B cell (primary cell): ENCODE measurements around the gene CAPZB. TPM values are rescaled to one million over a fixed set of nuclear protein-coding genes. Genes with fewer than 3 reads are reported as not detected.

Experiments
- ATAC-seq: fragments of 200-7000 bp; cut with Tn5 transposase; one replicate; pipeline ENCODE4 v1.10.0; 2021; ENCODE audit warnings: low read depth, mild to moderate bottlenecking, moderate number of reproducible peaks, moderate library complexity
- CTCF ChIA-PET: fragments of 350-600 bp; sonication (Branson Sonifier 250); formaldehyde crosslinking; loops from one replicate; lab custom pipeline; 2021; ENCODE audit warnings: antibody characterized with exemption, inconsistent platforms; lab: Charles Lee
- POLR2A ChIA-PET: fragments of 350-600 bp; sonication (Branson Sonifier 250); formaldehyde crosslinking; loops from one replicate; lab custom pipeline; 2021; ENCODE audit warnings: antibody characterized with exemption; lab: Charles Lee
- DNase-seq: peaks from one replicate; pipeline ENCODE4 v3.0.0; 2013
- H2AFZ ChIP-seq: 2 replicates; pipeline ENCODE4 v1.6.1; 2012; ENCODE audit warnings: mild to moderate bottlenecking, low read depth, low read length; ENCODE audit not compliant: insufficient read depth, poor library complexity, severe bottlenecking
- H3K27ac ChIP-seq, 2 donors: 1 replicate in 1 of 2; 2 replicates in 1 of 2; pipeline ENCODE4 v1.5.1; 2012 to 2013; ENCODE audit warnings: low read length in 2 of 2, mild to moderate bottlenecking in 2 of 2, moderate library complexity in 1 of 2
- H3K27me3 ChIP-seq, 4 experiments: fragments of 200-600 bp in 1 of 4; sonication (generic) in 1 of 4; replicated peaks in 1 of 4; 1 replicate in 2 of 4; 2 replicates in 2 of 4; pipeline versions ENCODE4 v1.6.1 to v1.7.0; 2013 to 2016; ENCODE audit warnings: low read length in 3 of 4, mild to moderate bottlenecking in 2 of 4, mixed read lengths in 1 of 4, moderate library complexity in 1 of 4; ENCODE audit not compliant: insufficient read depth in 4 of 4, control insufficient read depth in 3 of 4; ENCODE audit errors: control extremely low read depth in 1 of 4
- H3K36me3 ChIP-seq, 2 experiments: replicated peaks in 1 of 2; 1 replicate in 1 of 2; 2 replicates in 1 of 2; pipeline versions ENCODE4 v1.6.1 to v1.7.1; 2013; ENCODE audit warnings: low read length in 1 of 2; ENCODE audit not compliant: insufficient read depth in 2 of 2, control insufficient read depth in 1 of 2; ENCODE audit errors: control extremely low read depth in 1 of 2, extremely low read depth in 1 of 2
- H3K4me1 ChIP-seq, 2 donors: fragments of 200-600 bp in 1 of 2; sonication (generic) in 1 of 2; 1 replicate in 1 of 2; 2 replicates in 1 of 2; pipeline versions ENCODE4 v1.5.1 to v1.6.1; 2013 to 2017; ENCODE audit warnings: low read length in 2 of 2; ENCODE audit not compliant: control insufficient read depth in 2 of 2, insufficient read depth in 2 of 2
- H3K4me2 ChIP-seq: replicated peaks from 2 replicates; pipeline ENCODE3; 2012; ENCODE audit warnings: mild to moderate bottlenecking, low read depth, low read length; ENCODE audit not compliant: poor library complexity, severe bottlenecking
- H3K4me3 ChIP-seq, 5 experiments: fragments of 200-600 bp in 1 of 5; sonication (generic) in 1 of 5; 1 replicate in 3 of 5; 2 replicates in 2 of 5; pipeline versions ENCODE4 v1.5.1 to v1.7.0; 2011 to 2016; ENCODE audit warnings: low read length in 4 of 5, mild to moderate bottlenecking in 4 of 5, low read depth in 2 of 5, control low read depth in 1 of 5, moderate library complexity in 1 of 5; ENCODE audit not compliant: insufficient read depth in 1 of 5; ENCODE audit errors: control extremely low read depth in 1 of 5, extremely low read depth in 1 of 5
- H3K79me2 ChIP-seq: fragments of 200-600 bp; sonication (generic); one replicate; pipeline ENCODE4 v1.6.0; 2016; ENCODE audit warnings: low read length; ENCODE audit not compliant: control insufficient read depth, insufficient read depth
- H3K9ac ChIP-seq: fragments of 200-600 bp; sonication (generic); 2 replicates; pipeline ENCODE4 v1.6.1; 2017; ENCODE audit warnings: mild to moderate bottlenecking, low read length, moderate library complexity
- H3K9me3 ChIP-seq, 3 donors: one replicate each; pipeline versions ENCODE4 v1.6.1 to v1.7.1; 2013; ENCODE audit warnings: low read length in 2 of 3; ENCODE audit not compliant: control insufficient read depth in 2 of 3, insufficient read depth in 1 of 3; ENCODE audit errors: control extremely low read depth in 1 of 3
- H4K20me1 ChIP-seq: 2 replicates; pipeline ENCODE4 v1.6.0; 2012; ENCODE audit warnings: mild to moderate bottlenecking, low read length; ENCODE audit not compliant: insufficient read depth, control insufficient read depth, poor library complexity, severe bottlenecking
- H3K27ac Mint-ChIP-seq: one replicate; pipeline ENCODE4 v1.8.0; 2021; ENCODE audit warnings: mixed read lengths
- H3K27me3 Mint-ChIP-seq: one replicate; pipeline ENCODE4 v1.8.0; 2021; ENCODE audit warnings: mixed read lengths
- H3K4me1 Mint-ChIP-seq: one replicate; pipeline ENCODE4 v1.8.0; 2021; ENCODE audit warnings: mixed read lengths
- H3K4me3 Mint-ChIP-seq: one replicate; pipeline ENCODE4 v1.8.0; 2021; ENCODE audit warnings: mixed read lengths
- H3K9me3 Mint-ChIP-seq: one replicate; pipeline ENCODE4 v1.8.0; 2022; ENCODE audit warnings: mixed read lengths; ENCODE audit not compliant: insufficient read depth
- EZH2 ChIP-seq: IDR thresholded peaks from 2 replicates; pipeline ENCODE4 v1.6.1; 2012; ENCODE audit warnings: borderline replicate concordance, low read depth, mild to moderate bottlenecking, moderate library complexity, low read length; ENCODE audit not compliant: insufficient read depth, poor library complexity, severe bottlenecking
- WGBS: methylation state at CpG from one replicate; pipeline ENCODE4 v1.1.5; 2013; ENCODE audit warnings: missing lambda C conversion rate; ENCODE audit not compliant: insufficient coverage; 5-methylcytosine and 5-hydroxymethylcytosine counted together
- intact Hi-C: fragments of 100-400 bp; cut with micrococcal nuclease; formaldehyde crosslinking; loops from one replicate; pipeline ENCODE4 v1.10.0; 2022
- polyA plus RNA-seq: library from polyadenylated mRNA; depleted of rRNA; stranded (reverse); fragments of >200 nt; gene quantifications from 2 replicates; pipeline ENCODE4 v1.2.3, GENCODE V29; 2012
- total RNA-seq, 2 donors: library from RNA; stranded (reverse); fragments of 120-200 nt in 1 of 2; gene quantifications; 1 replicate in 1 of 2; 2 replicates in 1 of 2; pipeline versions ENCODE4 v1.2.3 to v1.2.4, GENCODE V29; 2013 to 2022
- TF ChIP-seq, protein P1 (sequence below): fragments of 200-600 bp; IDR thresholded peaks from one replicate; pipeline ENCODE4 v1.8.0; 2022; ENCODE audit warnings: antibody characterized with exemption, mild to moderate bottlenecking

CAPZB gene
- total and polyA plus RNA-seq, 2 donors (not counting 1 experiment from before 2014, with no cell fraction given), result 126 to 193 TPM

DNA sequence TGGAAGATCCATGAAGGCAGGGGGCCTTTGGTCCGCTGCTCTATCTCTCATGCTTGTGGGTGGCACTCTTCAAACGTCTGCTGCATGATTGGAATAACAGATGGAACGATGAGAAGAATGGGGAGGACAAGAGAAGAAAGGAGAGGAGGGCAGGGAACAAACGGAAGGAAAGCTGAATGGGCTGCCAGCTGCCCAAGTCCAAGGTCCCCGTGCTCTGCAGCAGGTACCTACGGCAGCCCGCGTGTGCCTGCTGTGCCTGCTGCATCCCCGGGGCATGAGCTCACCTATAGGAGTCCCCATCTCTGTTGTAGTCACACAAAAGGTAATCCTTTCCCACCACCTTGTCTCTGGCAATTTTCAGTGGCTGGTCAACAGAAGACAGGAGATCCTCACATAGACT, 100.1 kb downstream of the CAPZB start:
- H3K4me2 ChIP-seq, result no peak overlapping the region
- ATAC-seq, result no peak
- no peak overlapping the region for H3K27ac ChIP-seq
- Mint-ChIP-seq H3K27ac (no peak overlapping the region), H3K4me1 (peaks cover 29% of the 10 kb centered on the region), H3K4me3 (no peak overlapping the region), H3K27me3 (no peaks in the 10 kb centered on the region), H3K9me3 (no peaks in the 10 kb centered on the region)
- ChIA-PET CTCF (interaction anchor here (1.3 kb wide), 1 partner anchor 11 kb away, joined by 3 read pairs; no protein-coding TSS in a partner anchor), POLR2A (no interaction called here)
- H3K9ac ChIP-seq, result no peak overlapping the region
- peaks cover 90% of the 10 kb centered on the region for H3K79me2 ChIP-seq
- intact Hi-C loops, result no loop called here
- H3K27me3 ChIP-seq, result no peaks in the 10 kb centered on the region
- H3K36me3 ChIP-seq, result peaks cover 8 to 47% of the 10 kb centered on the region in 2 experiments
- H3K4me3 ChIP-seq, result no peak overlapping the region
- no peaks in the 10 kb centered on the region for H3K9me3 ChIP-seq
- H2AFZ ChIP-seq, result no peak overlapping the region
- TF ChIP-seq, protein P1, sequence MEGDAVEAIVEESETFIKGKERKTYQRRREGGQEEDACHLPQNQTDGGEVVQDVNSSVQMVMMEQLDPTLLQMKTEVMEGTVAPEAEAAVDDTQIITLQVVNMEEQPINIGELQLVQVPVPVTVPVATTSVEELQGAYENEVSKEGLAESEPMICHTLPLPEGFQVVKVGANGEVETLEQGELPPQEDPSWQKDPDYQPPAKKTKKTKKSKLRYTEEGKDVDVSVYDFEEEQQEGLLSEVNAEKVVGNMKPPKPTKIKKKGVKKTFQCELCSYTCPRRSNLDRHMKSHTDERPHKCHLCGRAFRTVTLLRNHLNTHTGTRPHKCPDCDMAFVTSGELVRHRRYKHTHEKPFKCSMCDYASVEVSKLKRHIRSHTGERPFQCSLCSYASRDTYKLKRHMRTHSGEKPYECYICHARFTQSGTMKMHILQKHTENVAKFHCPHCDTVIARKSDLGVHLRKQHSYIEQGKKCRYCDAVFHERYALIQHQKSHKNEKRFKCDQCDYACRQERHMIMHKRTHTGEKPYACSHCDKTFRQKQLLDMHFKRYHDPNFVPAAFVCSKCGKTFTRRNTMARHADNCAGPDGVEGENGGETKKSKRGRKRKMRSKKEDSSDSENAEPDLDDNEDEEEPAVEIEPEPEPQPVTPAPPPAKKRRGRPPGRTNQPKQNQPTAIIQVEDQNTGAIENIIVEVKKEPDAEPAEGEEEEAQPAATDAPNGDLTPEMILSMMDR, result no peak
- no peak for TF ChIP-seq EZH2
- DNase-seq, result no peak
- peaks cover 7 to 18% of the 10 kb centered on the region in 2 donors for H3K4me1 ChIP-seq
- peaks cover 75% of the 10 kb centered on the region for H4K20me1 ChIP-seq
- 76% methylated on average over 6 of the region's 9 CpGs for WGBS

GRCh38 chr1:19384772-19385187, 100.6 kb downstream of the CAPZB start:
- ATAC-seq (no peak), DNase-seq (no peak)
- H3K4me1 ChIP-seq, result peaks cover 2 to 13% of the 10 kb centered on the region in 2 donors
- POLR2A ChIA-PET, result no interaction called here
- H3K4me3 ChIP-seq, result no peak overlapping the region
- no peaks in the 10 kb centered on the region for H3K27me3 Mint-ChIP-seq
- H3K4me3 Mint-ChIP-seq, result no peak overlapping the region
- no peaks in the 10 kb centered on the region for H3K9me3 ChIP-seq
- peaks cover 71% of the 10 kb centered on the region for H4K20me1 ChIP-seq
- no peak overlapping the region for H3K9ac ChIP-seq
- H3K36me3 ChIP-seq, result peaks cover 12 to 51% of the 10 kb centered on the region in 2 experiments
- no peaks in the 10 kb centered on the region for H3K27me3 ChIP-seq
- CTCF ChIA-PET, result interaction anchor here (1.3 kb wide), 1 partner anchor 10 kb away, joined by 3 read pairs; no protein-coding TSS in a partner anchor
- H3K4me1 Mint-ChIP-seq, result peaks cover 25% of the 10 kb centered on the region
- TF ChIP-seq, protein P1, result no peak
- no peak for TF ChIP-seq EZH2
- no peak overlapping the region for H3K27ac Mint-ChIP-seq
- no peak overlapping the region for H3K27ac ChIP-seq
- intact Hi-C loops, result no loop called here
- no peak overlapping the region for H2AFZ ChIP-seq
- H3K4me2 ChIP-seq, result no peak overlapping the region
- H3K79me2 ChIP-seq, result peaks cover 90% of the 10 kb centered on the region
- no peaks in the 10 kb centered on the region for H3K9me3 Mint-ChIP-seq
- WGBS, result 88% methylated on average over 1 of the region's 7 CpGs
